Adrenal gland (tissue), 12 donors: ENCODE data around the gene RASSF5. TPM values are rescaled to one million over a fixed set of nuclear protein-coding genes. Genes with fewer than 3 reads are reported as not detected.

Source experiments
- DNase-seq, 7 donors: peaks; one replicate each; pipeline ENCODE4 v3.0.0-alpha.2; 2019 to 2020
- H3K27ac ChIP-seq, 5 donors: fragments of 200-600 bp; sonication (generic) in 4 of 5; 1 replicate in 3 of 5; 2 replicates in 2 of 5; pipeline versions ENCODE4 v1.5.1 to v1.8.0; 2016 to 2020; ENCODE audit warnings: mild to moderate bottlenecking in 1 of 5
- H3K27me3 ChIP-seq: fragments of 200-600 bp; 2 replicates; pipeline ENCODE4 v1.8.0; 2021
- H3K36me3 ChIP-seq, 2 donors: fragments of 200-600 bp; replicated peaks in 1 of 2; 1 replicate in 1 of 2; 2 replicates in 1 of 2; pipeline versions ENCODE4 v1.5.1 to v1.8.0; 2018 to 2022
- H3K4me1 ChIP-seq, 2 donors: fragments of 200-600 bp; replicated peaks in 1 of 2; 1 replicate in 1 of 2; 2 replicates in 1 of 2; pipeline versions ENCODE4 v1.5.1 to v1.8.0; 2018 to 2021
- H3K4me3 ChIP-seq, 4 donors: fragments of 200-600 bp; sonication (generic) in 3 of 4; one replicate each; pipeline ENCODE4 v1.5.1; 2016 to 2018
- H3K9me3 ChIP-seq, 3 donors: fragments of 200-600 bp; sonication (generic) in 1 of 3; replicated peaks in 1 of 3; 1 replicate in 2 of 3; 2 replicates in 1 of 3; pipeline versions ENCODE4 v1.5.1 to v1.8.0; 2016 to 2021
- POLR2A ChIP-seq, 2 donors: fragments of 450-650 bp; IDR thresholded peaks; one replicate each; pipeline ENCODE4 v1.6.1; 2017; ENCODE audit warnings: antibody characterized with exemption in 2 of 2, mild to moderate bottlenecking in 2 of 2, moderate library complexity in 1 of 2
- WGBS, 4 donors: extraction: QIAGEN DNeasy Blood & Tissue Kit in 2 of 4; methylation state at CpG; one replicate each; pipeline versions ENCODE4 v1.1.5 to v1.1.7; 2013 to 2017; 5-methylcytosine and 5-hydroxymethylcytosine counted together
- intact Hi-C, 2 donors: fragments of 100-400 bp; cut with DNase I; formaldehyde crosslinking; loops; one replicate each; pipeline versions ENCODE4 v1.14.1 to v1.15.0; 2022 to 2023
- polyA plus RNA-seq, 3 donors: library from polyadenylated mRNA; stranded (reverse); fragments of 200-250 nt in 2 of 3; fragments of 350-450 nt in 1 of 3; fragmentation: Illumina TruSeq in 1 of 3; extraction: RNeasy Lipid Tissue Mini Kit (QIAGEN cat#74804) in 1 of 3; gene quantifications; one replicate each; pipeline ENCODE4 v1.2.3, GENCODE V29; 2013 to 2014
- total RNA-seq, 9 donors: library from RNA; depleted of rRNA in 4 of 9; stranded (reverse); fragments of >200 nt in 4 of 9; fragments of 120-200 nt in 1 of 9; fragmentation: NEBNext Ultra II Directional in 1 of 9; extraction: Animal tissue kit (Norgen Biotek cat#: 25700) in 1 of 9; gene quantifications; one replicate each; pipeline versions ENCODE4 v1.1.0 to v1.2.4, GENCODE V29; 2013 to 2023
- TF ChIP-seq, protein P1 (sequence below), 6 experiments: fragments of 450-650 bp in 4 of 6; fragments of 200-600 bp in 2 of 6; sonication (generic) in 1 of 6; IDR thresholded peaks; 1 replicate in 5 of 6; 2 replicates in 1 of 6; pipeline versions ENCODE4 v1.5.1 to v1.8.0; 2016 to 2021; ENCODE audit warnings: antibody characterized with exemption in 6 of 6, mild to moderate bottlenecking in 2 of 6, moderate library complexity in 1 of 6
- donor health status: healthy with polysubstance abuse.
- donor health status: Bipolar disorder and iron deficiency.
- donor health status: DM: yes; HTN: yes; CAD: no.
- donor health status: DM: no; HTN: no; CAD: no.
- donor health status: DM: no; HTN: no; CAD: no.
- donor health status: DM: yes; HTN: yes; CAD: no.

The RASSF5 gene
- total and polyA plus RNA-seq, 12 donors, result 7.1 to 57.9 (median 27.0) TPM

DNA sequence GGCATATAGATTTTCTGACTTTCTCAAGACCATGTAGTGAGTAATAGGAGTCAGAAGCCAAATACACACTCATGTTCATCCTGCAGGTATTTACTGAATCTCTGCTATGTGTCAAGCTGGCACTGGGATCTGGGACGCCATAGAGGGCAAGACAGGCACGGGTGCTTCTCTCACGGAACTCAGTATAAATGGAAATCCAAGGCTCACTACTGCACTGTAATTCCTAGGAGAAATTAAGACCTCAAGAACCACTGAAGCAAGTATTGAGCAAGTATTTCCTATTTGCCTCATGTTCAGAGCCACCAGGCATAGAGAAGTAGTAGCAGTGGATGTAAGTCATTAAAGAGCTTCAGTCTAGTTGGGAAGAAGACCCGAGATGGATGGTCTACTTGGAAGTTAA is 66.0 kb downstream of the RASSF5 start:
- H3K27ac ChIP-seq, result no peak overlapping the region
- no peaks in the 10 kb centered on the region for H3K27me3 ChIP-seq
- no peak overlapping the region for H3K4me3 ChIP-seq
- no peak for DNase-seq
- TF ChIP-seq, protein P1, sequence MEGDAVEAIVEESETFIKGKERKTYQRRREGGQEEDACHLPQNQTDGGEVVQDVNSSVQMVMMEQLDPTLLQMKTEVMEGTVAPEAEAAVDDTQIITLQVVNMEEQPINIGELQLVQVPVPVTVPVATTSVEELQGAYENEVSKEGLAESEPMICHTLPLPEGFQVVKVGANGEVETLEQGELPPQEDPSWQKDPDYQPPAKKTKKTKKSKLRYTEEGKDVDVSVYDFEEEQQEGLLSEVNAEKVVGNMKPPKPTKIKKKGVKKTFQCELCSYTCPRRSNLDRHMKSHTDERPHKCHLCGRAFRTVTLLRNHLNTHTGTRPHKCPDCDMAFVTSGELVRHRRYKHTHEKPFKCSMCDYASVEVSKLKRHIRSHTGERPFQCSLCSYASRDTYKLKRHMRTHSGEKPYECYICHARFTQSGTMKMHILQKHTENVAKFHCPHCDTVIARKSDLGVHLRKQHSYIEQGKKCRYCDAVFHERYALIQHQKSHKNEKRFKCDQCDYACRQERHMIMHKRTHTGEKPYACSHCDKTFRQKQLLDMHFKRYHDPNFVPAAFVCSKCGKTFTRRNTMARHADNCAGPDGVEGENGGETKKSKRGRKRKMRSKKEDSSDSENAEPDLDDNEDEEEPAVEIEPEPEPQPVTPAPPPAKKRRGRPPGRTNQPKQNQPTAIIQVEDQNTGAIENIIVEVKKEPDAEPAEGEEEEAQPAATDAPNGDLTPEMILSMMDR (IDR thresholded peaks at IDR 0.05), result no peak
- intact Hi-C loops, result no loop called here
- H3K4me1 ChIP-seq, result peaks cover 17 to 42% of the 10 kb centered on the region in 2 donors
- no peaks in the 10 kb centered on the region for H3K36me3 ChIP-seq
- WGBS, 4 donors, result 76 to 94% (median 86%) methylated on average over 4 of the region's 4 CpGs
- H3K9me3 ChIP-seq, result no peaks in the 10 kb centered on the region

DNA sequence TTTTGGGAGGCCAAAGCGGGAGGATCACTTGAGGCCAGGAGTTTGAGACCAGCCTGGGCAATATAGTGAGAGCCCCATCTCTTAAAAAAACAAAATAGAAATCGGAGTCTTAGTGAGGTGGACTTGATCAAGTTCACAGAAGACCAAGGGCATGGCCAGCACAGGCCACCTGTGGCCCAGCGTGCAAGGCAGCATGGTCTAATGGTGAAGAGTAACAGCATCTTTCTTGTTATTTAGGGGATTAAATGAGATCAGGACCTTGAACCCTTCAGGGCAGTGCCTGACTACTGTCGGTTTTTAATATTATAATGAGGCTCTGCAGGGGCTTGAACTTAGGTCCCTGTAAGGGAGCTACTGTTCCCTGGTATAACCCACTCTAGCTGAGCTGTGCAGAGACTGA is 66.4 kb downstream of the RASSF5 start:
- peaks cover 17 to 47% of the 10 kb centered on the region in 2 donors for H3K4me1 ChIP-seq
- 89 to 96% (median 94%) methylated on average over 4 of the region's 4 CpGs for WGBS, 4 donors
- no peak overlapping the region for H3K27ac ChIP-seq
- H3K9me3 ChIP-seq, result no peaks in the 10 kb centered on the region
- TF ChIP-seq, protein P1 (IDR thresholded peaks at IDR 0.05), result no peak
- no peak for TF ChIP-seq POLR2A (IDR thresholded peaks at IDR 0.05)
- intact Hi-C loops, result no loop called here
- H3K27me3 ChIP-seq, result no peaks in the 10 kb centered on the region
- DNase-seq, result no peak
- no peaks in the 10 kb centered on the region for H3K36me3 ChIP-seq
- H3K4me3 ChIP-seq, result no peak overlapping the region

DNA sequence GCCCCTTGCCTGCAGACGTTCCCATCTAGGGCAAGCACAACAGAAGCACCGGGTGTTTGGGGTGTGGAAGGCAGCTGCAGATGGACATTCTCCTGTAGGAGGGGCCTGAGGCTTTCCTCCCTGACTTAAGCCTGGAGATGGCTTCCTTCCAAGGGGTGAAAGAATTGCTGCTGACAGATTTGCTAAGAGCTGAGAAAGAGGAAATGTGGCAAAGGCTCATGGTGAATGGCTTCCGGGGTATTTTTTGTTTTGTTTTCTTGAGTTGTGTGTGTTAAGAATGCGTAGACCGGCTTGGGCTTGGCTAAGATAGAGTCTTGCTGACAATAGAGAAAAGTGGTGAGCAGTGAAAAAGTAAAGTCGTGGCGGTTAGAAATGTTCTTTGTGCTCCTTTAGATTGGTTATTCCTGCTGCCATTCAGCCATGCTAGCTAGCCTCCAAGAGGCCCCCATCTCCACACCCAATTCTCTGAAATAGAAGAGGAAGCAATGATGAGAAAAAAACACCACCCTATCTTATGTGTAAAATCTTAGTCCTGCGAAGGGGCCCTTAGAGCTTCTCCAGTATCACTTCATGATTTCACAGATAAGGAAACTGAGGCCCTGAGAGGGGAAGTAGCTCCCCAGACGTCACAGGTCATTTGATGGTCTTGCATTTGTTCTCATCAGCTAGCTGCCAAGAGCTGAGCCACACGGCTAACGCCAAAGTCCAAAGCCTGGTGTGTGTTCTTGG is 68.0 kb downstream of the RASSF5 start:
- DNase-seq, result peak; percentile 44 to 77 (median 66)
- Histone ChIP-seq H3K27me3 (no peaks in the 10 kb centered on the region), H3K36me3 (no peaks in the 10 kb centered on the region), H3K9me3 (no peaks in the 10 kb centered on the region), H3K27ac (peak overlapping the region in 4 of 5 donors; percentile 28 to 91 (median 64)), H3K4me1 (peaks cover 17 to 60% of the 10 kb centered on the region in 2 donors), H3K4me3 (no peak overlapping the region)
- TF ChIP-seq POLR2A (IDR thresholded peaks at IDR 0.05), result no peak
- TF ChIP-seq, protein P1 (IDR thresholded peaks at IDR 0.05), result no peak
- WGBS, 4 donors, result 51 to 60% (median 52%) methylated on average over 9 to 11 of the region's 11 CpGs
- intact Hi-C loops, result no loop called here

DNA sequence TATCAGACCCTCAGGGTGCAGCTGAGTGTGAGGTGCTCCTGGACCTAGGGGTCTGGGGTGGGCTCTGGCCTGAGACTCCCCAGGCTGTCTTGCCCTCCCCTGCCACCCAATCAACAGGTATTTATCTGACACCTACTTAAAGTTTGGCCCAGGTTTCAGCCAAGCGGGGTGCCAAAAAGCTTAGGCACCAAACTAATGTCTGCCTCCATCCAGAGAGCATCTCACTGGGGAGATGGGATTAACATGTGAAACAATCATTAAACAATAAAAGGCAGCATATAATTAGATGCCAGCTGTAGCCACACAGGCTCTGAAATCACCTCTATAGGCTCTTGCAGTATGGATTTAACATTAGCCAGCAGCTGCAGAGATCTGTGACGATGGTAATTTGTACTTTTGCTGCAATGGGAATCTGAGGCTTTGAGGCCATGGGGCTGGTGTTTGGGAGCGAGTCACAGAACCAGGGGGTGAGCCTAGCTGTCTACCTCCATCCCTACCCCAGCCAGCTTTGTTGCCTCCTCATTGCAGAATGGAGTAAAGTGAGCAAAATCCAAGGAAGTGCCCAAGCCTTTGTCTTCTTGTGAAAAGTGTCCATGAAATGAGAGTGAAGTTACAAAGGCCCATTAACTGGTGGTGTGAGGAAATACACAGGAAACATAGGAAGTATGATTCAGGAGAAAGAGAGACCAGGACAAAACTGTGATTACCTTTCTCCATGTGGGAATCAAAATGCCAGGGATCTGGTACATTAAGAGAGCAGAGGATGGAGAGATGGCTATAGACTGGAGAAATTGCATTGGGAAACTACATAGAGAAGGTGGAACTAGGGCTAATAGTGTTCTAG is 68.8 kb downstream of the RASSF5 start:
- TF ChIP-seq POLR2A (IDR thresholded peaks at IDR 0.05), result no peak
- TF ChIP-seq, protein P1 (IDR thresholded peaks at IDR 0.05), result no peak
- Histone ChIP-seq H3K27ac (peak overlapping the region in 4 of 5 donors; percentile 28 to 91 (median 64)), H3K4me1 (peaks cover 17 to 67% of the 10 kb centered on the region in 2 donors), H3K27me3 (no peaks in the 10 kb centered on the region), H3K9me3 (no peaks in the 10 kb centered on the region), H3K4me3 (no peak overlapping the region), H3K36me3 (no peaks in the 10 kb centered on the region)
- intact Hi-C loops, result no loop called here
- 89 to 95% (median 94%) methylated on average over 3 of the region's 3 CpGs for WGBS, 4 donors
- no peak for DNase-seq
